ENCODE data around the gene GABARAP.
A peak's percentile ranks its signal among the peaks of the same experiment; 100 is the strongest.

The GABARAP gene

GRCh38 chr17:7239091-7240027 is 2.9 kb downstream of the GABARAP start, which contains the start of gene PHF23:
PHF23 (minus strand) TSS chr17:7239457; CDS start chr17:7239279, 178 bp downstream.
- peak; percentile 99 for DNase-seq

GRCh38 chr17:7238420-7239090 is 3.7 kb downstream of the GABARAP start:
- no peak for DNase-seq

GRCh38 chr17:7237761-7238419 is 4.4 kb downstream of the GABARAP start:
- peak; percentile 50 to 62 for DNase-seq

GRCh38 chr17:7237266-7237760 is 4.9 kb downstream of the GABARAP start:
- DNase-seq, result no peak

- DNase-seq, result no peak
These were observed 5.4 kb downstream of the GABARAP start for GRCh38 chr17:7236808-7237207.

- DNase-seq, result peak in 1 of 2 donors; percentile 54
These were observed 6.3 kb downstream of the GABARAP start for GRCh38 chr17:7235693-7236665.

- DNase-seq, result peak; percentile 83 to 92
These were observed 7.9 kb downstream of the GABARAP start, which contains the start of gene DVL2 for GRCh38 chr17:7234083-7234951. DVL2 (minus strand) TSS chr17:7234517; CDS start chr17:7234262, 255 bp downstream.

GRCh38 chr17:7233701-7234082 is 8.6 kb downstream of the GABARAP start:
- DNase-seq, result no peak

GRCh38 chr17:7232114-7232513 is 10.1 kb downstream of the GABARAP start:
- no peak for DNase-seq

- no peak for DNase-seq
These were observed 12.7 kb downstream of the GABARAP start for GRCh38 chr17:7229504-7229903.

- no peak for DNase-seq
These were observed 13.3 kb downstream of the GABARAP start for GRCh38 chr17:7228920-7229319.

GRCh38 chr17:7226721-7227710 is 15.2 kb downstream of the GABARAP start:
- DNase-seq, result no peak

GRCh38 chr17:7225711-7226331 is 16.4 kb downstream of the GABARAP start:
- DNase-seq, result no peak

GRCh38 chr17:7224661-7225111 is 17.6 kb downstream of the GABARAP start:
- DNase-seq, result no peak

- no peak for DNase-seq
These were observed 18.1 kb downstream of the GABARAP start for GRCh38 chr17:7224110-7224509.

- no peak for DNase-seq
These were observed 18.9 kb downstream of the GABARAP start for GRCh38 chr17:7223375-7223774.

GRCh38 chr17:7222972-7223292 is 19.3 kb downstream of the GABARAP start:
- no peak for DNase-seq

GRCh38 chr17:7222093-7222971 is 19.9 kb downstream of the GABARAP start:
- DNase-seq, result no peak

Measured in inflammatory macrophage treated with lipopolysaccharide for 1 hour (primary cell).